B cell (primary cell): Measurements from ENCODE around the gene PDZD2.

Experiments used
- EZH2 ChIP-seq: IDR thresholded peaks from 2 replicates; pipeline ENCODE4 v1.6.1; 2012; ENCODE audit warnings: borderline replicate concordance, low read depth, mild to moderate bottlenecking, moderate library complexity, low read length; ENCODE audit not compliant: insufficient read depth, poor library complexity, severe bottlenecking
- TF ChIP-seq, protein P1 (sequence below): fragments of 200-600 bp; IDR thresholded peaks from one replicate; pipeline ENCODE4 v1.8.0; 2022; ENCODE audit warnings: antibody characterized with exemption, mild to moderate bottlenecking

DNA sequence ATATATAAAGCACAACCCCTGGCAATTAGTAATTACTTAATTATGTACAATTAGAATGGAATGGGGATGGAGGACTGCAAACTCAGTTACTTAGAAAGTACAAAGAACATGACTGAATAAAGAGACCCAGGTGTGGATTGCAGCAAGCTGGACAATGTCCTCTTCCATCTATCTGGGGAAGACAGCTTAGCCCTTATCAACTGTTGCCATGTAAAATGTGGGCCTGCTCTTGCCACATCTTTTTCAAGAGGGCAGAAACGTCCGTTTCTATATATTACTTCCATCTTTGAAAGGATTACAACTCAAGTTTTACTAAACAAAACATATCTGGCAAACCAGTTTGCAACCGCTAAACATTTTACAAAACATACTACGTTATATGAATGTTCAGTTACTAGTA lies 509.0 kb downstream of the PDZD2 start:
- TF ChIP-seq, protein P1, sequence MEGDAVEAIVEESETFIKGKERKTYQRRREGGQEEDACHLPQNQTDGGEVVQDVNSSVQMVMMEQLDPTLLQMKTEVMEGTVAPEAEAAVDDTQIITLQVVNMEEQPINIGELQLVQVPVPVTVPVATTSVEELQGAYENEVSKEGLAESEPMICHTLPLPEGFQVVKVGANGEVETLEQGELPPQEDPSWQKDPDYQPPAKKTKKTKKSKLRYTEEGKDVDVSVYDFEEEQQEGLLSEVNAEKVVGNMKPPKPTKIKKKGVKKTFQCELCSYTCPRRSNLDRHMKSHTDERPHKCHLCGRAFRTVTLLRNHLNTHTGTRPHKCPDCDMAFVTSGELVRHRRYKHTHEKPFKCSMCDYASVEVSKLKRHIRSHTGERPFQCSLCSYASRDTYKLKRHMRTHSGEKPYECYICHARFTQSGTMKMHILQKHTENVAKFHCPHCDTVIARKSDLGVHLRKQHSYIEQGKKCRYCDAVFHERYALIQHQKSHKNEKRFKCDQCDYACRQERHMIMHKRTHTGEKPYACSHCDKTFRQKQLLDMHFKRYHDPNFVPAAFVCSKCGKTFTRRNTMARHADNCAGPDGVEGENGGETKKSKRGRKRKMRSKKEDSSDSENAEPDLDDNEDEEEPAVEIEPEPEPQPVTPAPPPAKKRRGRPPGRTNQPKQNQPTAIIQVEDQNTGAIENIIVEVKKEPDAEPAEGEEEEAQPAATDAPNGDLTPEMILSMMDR: no peak
- TF ChIP-seq EZH2: no peak
